MG63 (cell line): ENCODE data around the gene RBM39. TPM values are rescaled to one million over a fixed set of nuclear protein-coding genes. Genes with fewer than 3 reads are reported as not detected.
"Not testable (repeated sequence)": the region's sequence is repeated elsewhere in the genome, so short reads cannot be mapped to it uniquely, and the experiment has no call there.

ENCODE experiments used
- DNase-seq: peaks from one replicate; pipeline ENCODE4 v3.0.0-alpha.2; 2020
- H3K27me3 ChIP-seq: fragments of 250-450 bp; sonication (Bioruptor Pico); 2 replicates; pipeline ENCODE4 v1.5.1; 2020; ENCODE audit warnings: mild to moderate bottlenecking, moderate library complexity
- H3K36me3 ChIP-seq: fragments of 250-450 bp; sonication (Bioruptor Pico); 2 replicates; pipeline ENCODE4 v1.5.1; 2020; ENCODE audit warnings: mild to moderate bottlenecking, moderate library complexity
- H3K4me3 ChIP-seq: fragments of 250-450 bp; sonication (Bioruptor Pico); 2 replicates; pipeline ENCODE4 v1.5.1; 2020; ENCODE audit warnings: mild to moderate bottlenecking, moderate library complexity
- H3K9me3 ChIP-seq: fragments of 250-450 bp; sonication (Bioruptor Pico); 2 replicates; pipeline ENCODE4 v1.5.1; 2020; ENCODE audit warnings: mild to moderate bottlenecking, moderate library complexity
- total RNA-seq: library from RNA; depleted of rRNA; stranded (reverse); fragments of >200 nt; shearing (Covaris generic); gene quantifications from 2 replicates; pipeline ENCODE4 v1.2.3, GENCODE V29; 2014; ENCODE audit warnings: low replicate concordance

RBM39 gene
- total RNA-seq, 1 experiment from 2014 or later = 273 TPM

GRCh38 chr20:35764936-35765335 lies 22.9 kb upstream of the RBM39 start:
- H3K36me3 ChIP-seq, H3K27me3 ChIP-seq, H3K4me3 ChIP-seq, DNase-seq, H3K9me3 ChIP-seq: not testable (repeated sequence)

- H3K4me3 ChIP-seq = no peak overlapping the region
- no peaks in the 10 kb centered on the region for H3K36me3 ChIP-seq
- no peaks in the 10 kb centered on the region for H3K27me3 ChIP-seq
- H3K9me3 ChIP-seq = no peaks in the 10 kb centered on the region
- no peak for DNase-seq
Measured at GRCh38 chr20:35762461-35762860, 20.4 kb upstream of the RBM39 start.

DNA sequence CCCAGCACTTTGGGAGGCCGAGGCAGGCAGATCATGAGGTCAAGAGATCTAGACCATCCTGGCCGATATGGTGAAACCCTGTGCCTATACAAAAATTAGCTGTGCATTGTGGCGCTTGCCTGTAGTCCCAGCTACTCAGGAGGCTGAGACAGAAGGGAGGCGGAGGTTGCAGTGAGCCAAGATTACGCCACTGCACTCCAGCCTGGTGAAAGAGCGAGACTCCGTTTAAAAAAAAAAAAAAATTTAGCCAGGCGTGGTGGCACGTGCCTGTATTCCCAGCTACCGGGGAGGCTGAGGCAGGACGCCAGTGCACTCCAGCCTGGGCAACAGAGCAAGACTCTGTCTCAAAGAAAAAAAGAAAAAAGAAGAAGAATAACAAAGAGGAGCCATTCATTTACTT lies 19.5 kb upstream of the RBM39 start:
- H3K36me3 ChIP-seq, H3K27me3 ChIP-seq, H3K9me3 ChIP-seq, DNase-seq, H3K4me3 ChIP-seq: not testable (repeated sequence)

DNA sequence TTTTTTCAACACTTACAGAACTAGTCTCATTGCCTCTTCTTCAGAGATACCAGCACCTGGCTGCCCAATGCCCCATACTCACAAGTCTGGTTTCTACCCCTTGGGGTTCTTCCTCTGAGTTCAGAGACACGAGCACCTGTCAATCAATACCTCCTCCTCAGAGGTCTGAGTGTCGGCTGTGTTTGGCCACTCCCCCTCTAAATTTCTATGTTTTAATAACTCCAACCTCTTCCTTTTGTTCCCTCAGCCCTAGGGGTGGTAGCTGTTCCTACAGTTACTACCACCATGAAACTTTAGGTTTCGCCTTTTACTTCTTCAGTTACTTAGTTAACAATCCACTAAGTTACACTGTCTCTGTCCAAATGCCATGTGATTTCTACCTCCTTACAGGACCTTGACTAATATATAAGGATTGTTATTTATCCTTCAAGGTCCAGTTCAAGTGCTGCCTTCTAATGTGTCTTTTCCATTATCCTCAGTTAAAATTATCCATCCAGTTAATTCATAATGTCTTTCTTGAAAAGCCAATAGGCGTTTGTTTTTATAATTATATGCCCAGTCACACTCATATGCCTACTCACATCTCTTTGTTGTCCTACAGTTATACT lies 15.1 kb upstream of the RBM39 start:
- DNase-seq = no peak
- no peaks in the 10 kb centered on the region for H3K27me3 ChIP-seq
- no peak overlapping the region for H3K4me3 ChIP-seq
- H3K36me3 ChIP-seq = no peaks in the 10 kb centered on the region
- no peaks in the 10 kb centered on the region for H3K9me3 ChIP-seq

DNA sequence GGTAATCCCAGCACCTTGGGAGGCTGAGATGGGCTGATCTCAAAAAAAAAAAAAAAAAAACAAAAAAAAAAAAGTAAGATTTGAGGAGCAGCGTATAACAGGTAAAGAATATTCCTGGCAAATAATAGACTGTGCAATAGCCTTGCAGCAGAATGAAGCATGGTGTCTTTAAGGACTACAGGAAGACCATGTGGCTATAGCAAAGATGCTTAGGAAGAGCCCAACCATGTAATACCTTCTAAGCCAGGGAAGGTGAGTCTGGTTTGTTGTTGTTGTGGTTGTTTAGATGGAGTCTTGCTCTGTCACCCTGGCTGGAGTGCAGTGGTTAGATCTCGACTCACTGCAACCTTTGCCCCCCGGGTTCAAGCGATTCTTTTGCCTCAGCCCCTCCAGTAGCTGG lies 14.3 kb upstream of the RBM39 start:
- Histone ChIP-seq H3K4me3 (no peak overlapping the region), H3K36me3 (no peaks in the 10 kb centered on the region), H3K27me3 (no peaks in the 10 kb centered on the region), H3K9me3 (no peaks in the 10 kb centered on the region; the same call in 1 of the 2 replicates)
- no peak for DNase-seq

GRCh38 chr20:35750611-35751010 lies 8.6 kb upstream of the RBM39 start:
- no peak for DNase-seq
- Histone ChIP-seq H3K9me3 (no peaks in the 10 kb centered on the region; the same call in 1 of the 2 replicates), H3K27me3 (no peaks in the 10 kb centered on the region), H3K4me3 (no peak overlapping the region), H3K36me3 (no peaks in the 10 kb centered on the region)

DNA sequence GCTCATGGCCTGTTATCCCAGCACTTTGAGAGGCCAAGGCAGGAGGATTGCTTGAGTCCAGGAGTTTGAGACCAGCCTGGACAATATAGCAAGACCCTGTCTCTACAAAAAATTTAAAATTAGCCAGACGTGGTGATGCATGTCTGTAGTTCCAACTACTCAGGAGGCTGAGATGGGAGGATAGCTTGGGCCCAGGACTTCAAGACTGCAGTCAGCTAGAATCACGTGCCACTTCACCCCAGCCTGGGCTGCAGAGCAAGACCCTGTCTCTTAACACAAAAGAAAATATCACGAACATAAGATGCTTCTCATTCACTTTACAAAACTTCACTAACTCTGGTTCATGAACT lies 2.4 kb upstream of the RBM39 start:
- H3K9me3 ChIP-seq = not testable (repeated sequence)

GRCh38 chr20:35743693-35744491 lies 1.8 kb upstream of the RBM39 start:
- Histone ChIP-seq H3K27me3 (no peaks in the 10 kb centered on the region), H3K9me3 (no peaks in the 10 kb centered on the region), H3K36me3 (peaks cover 30% of the 10 kb centered on the region), H3K4me3 (no peak overlapping the region)
- no peak for DNase-seq

More for the DNA sequence above, 2.4 kb upstream of the RBM39 start:
- not testable (repeated sequence) for DNase-seq, H3K4me3 ChIP-seq, H3K27me3 ChIP-seq
- H3K36me3 ChIP-seq = peaks cover 24% of the 10 kb centered on the region

DNA sequence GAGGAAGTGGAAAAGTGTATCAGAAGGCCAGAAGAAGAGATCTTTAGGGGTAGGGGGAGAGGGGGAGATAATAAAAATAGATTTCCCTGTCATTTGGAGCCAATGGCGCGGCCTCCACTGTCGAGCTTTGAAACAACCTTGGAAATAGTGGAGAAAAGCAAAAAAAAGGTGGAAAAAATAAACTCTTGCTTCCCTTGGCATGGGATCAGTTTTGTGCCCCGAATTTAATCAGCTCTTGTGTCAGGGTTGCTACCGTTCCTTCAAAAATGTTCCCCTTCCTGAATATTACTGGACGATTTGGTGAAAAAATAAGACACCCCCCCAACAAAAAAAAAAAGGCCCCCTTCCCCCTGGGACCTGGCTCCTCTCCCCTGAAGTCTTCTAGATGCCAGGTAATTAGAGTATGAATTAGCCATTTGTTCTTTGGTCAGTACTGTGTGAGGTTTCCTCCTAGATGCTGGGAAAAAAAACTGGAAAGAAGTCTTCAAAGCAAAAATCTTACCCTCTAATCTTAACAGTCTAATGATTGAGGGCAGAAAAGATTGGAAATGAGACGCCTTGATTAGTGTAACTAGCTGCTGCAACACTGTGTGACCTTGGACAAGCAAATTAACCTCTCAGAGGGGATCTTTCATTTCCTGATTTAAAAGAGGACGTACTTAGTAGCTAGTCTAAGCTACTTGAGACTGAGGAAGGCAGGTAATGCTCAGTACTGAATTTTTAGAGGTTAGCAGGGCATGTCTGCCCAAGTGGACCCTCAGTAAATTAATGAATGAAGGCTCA lies 872 bp upstream of the RBM39 start:
- peaks cover 39% of the 10 kb centered on the region for H3K36me3 ChIP-seq
- DNase-seq = no peak
- peak overlapping the region; percentile 62 for H3K4me3 ChIP-seq
- H3K27me3 ChIP-seq = no peaks in the 10 kb centered on the region
- no peaks in the 10 kb centered on the region for H3K9me3 ChIP-seq

- no peak for DNase-seq
- Histone ChIP-seq H3K36me3 (peaks cover 73% of the 10 kb centered on the region), H3K27me3 (no peaks in the 10 kb centered on the region), H3K9me3 (no peaks in the 10 kb centered on the region), H3K4me3 (peak overlapping the region; percentile 99)
Measured at GRCh38 chr20:35739294-35740163, 2.5 kb downstream of the RBM39 start.

DNA sequence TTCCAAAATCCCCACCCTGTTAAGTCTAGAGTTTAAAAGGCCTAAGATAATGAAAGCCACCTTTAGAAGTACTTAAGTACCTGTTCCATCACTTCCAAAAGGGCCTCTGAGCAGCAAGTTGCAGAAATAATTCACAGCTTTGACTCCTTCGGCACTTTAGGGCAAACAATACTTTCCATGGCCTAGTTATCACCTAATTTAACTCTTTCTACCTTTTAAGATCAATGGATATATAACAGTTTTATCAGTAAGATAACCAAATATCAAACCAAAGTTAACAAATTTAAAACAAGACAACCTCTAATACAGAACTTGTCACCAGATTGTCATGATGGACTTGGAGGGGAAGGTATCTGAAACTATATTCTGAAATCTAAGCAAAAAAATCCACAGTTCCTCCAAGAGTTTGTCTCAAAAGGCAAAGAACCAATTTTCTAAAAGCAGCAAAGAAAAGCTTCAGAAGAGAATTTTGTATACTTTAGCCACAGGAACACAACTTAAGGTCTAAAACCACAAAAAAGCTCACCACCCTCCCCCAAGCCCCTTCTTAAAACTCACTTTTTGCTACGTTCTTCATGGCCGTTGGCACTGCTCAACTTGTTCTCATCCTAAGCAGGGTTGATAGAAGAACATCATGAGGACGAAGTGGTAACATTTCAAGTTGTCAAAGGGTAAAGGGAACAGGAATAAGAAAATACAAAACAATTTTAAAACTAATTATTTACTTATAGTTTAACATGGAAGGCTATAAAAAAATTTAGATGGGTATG lies 3.5 kb downstream of the RBM39 start:
- Histone ChIP-seq H3K9me3 (no peaks in the 10 kb centered on the region), H3K4me3 (peak overlapping the region; percentile 99), H3K36me3 (peaks cover 83% of the 10 kb centered on the region), H3K27me3 (no peaks in the 10 kb centered on the region)
- DNase-seq = no peak

DNA sequence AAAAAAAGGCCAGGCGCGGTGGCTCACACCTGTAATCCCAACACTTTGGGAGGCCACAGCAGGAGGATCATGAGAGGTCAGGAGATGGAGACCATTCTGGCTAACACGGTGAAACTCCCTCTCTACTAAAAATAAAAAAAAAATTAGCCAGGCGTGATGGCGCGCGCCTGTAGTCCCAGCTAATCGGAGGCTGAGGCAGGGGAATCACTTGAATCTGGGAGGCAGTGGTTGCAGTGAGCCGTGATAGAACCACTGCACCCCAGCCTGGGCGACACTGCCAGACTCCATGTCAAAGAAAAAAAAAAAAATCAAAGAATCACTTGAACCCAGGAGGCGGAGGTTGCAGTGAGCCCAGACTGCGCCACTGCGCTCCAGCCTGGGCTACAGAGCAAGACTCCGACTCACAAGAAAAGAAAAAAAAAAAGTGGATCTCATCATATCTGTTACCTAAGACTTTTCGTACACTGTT lies 4.2 kb downstream of the RBM39 start:
- Histone ChIP-seq H3K9me3 (no peaks in the 10 kb centered on the region), H3K4me3 (no peak overlapping the region), H3K27me3 (no peaks in the 10 kb centered on the region), H3K36me3 (peaks cover 90% of the 10 kb centered on the region)
- DNase-seq = no peak

GRCh38 chr20:35735826-35736470 lies 6.1 kb downstream of the RBM39 start:
- Histone ChIP-seq H3K4me3 (no peak overlapping the region; the same call in 1 of the 2 replicates), H3K27me3 (no peaks in the 10 kb centered on the region), H3K36me3 (peaks cover 99% of the 10 kb centered on the region), H3K9me3 (no peaks in the 10 kb centered on the region)
- no peak for DNase-seq

- H3K27me3 ChIP-seq = no peaks in the 10 kb centered on the region
- no peak for DNase-seq
- no peaks in the 10 kb centered on the region for H3K9me3 ChIP-seq
- H3K4me3 ChIP-seq = no peak overlapping the region
- H3K36me3 ChIP-seq = peaks cover 100% of the 10 kb centered on the region
Measured at GRCh38 chr20:35734777-35735649, 7.0 kb downstream of the RBM39 start.

- H3K36me3 ChIP-seq = peaks cover 100% of the 10 kb centered on the region
- no peaks in the 10 kb centered on the region for H3K27me3 ChIP-seq
- DNase-seq = no peak
- H3K9me3 ChIP-seq = no peaks in the 10 kb centered on the region
- no peak overlapping the region for H3K4me3 ChIP-seq
Measured at GRCh38 chr20:35734374-35734773, 7.7 kb downstream of the RBM39 start.
